ENCODE results near the gene HYAL3.
A peak's percentile ranks its signal among the peaks of the same experiment; 100 is the strongest.

DNA sequence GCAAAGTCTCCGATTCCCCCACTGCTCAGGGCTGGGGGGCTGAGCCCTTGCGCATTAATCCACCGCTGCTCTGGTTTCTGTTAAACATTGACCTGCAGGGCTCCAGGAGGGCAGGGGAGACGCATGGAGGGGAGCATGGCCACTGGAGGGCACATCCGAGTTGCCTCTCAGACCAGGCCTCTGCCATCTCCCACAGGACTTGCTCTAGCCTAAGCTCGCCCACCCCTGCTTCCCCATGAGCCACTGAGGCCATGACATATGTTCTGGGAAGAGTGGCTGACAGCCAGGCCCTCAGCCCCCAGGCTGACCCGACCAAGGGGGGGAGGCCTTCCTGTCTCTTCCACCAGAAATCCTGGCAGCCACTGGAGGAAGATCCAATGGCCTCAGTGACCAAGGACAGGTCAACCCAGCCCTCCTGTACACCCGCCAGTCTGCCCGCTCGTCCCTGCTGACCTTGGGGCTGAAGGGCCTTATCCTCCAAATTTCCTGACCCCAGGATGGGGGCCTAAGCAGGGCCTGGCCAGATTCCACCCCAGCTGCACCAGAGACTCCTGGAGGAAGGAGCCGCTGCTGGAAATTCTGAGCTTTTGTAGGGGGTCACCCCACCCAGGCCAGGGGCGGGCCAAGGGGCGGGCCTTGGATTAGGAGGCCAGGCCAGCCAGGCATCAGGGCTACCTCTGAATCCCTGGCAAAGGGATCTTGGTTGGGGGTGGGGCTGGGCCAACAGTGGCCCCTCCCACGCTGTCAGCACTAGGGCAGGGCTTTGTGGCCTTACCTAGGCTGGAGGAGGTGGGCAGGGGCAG, 4.0 kb upstream of the HYAL3 start, which contains the start of gene HYAL1:
- TF ChIP-seq POLR2A (IDR thresholded peaks at IDR 0.05), result peak; percentile 17 to 83
- TF ChIP-seq CTCF (IDR thresholded peaks at IDR 0.05), result peak in 10 of 12 donors; percentile 6 to 52 (median 26)
